ENCODE data around the gene SCN4B.
A peak's percentile ranks its signal among the peaks of the same experiment; 100 is the strongest.

The SCN4B gene

GRCh38 chr11:118174006-118174567, 21.5 kb upstream of the SCN4B start:
- DNase-seq (ENCODE audit: low read depth in 2 of 2) = no peak

DNA sequence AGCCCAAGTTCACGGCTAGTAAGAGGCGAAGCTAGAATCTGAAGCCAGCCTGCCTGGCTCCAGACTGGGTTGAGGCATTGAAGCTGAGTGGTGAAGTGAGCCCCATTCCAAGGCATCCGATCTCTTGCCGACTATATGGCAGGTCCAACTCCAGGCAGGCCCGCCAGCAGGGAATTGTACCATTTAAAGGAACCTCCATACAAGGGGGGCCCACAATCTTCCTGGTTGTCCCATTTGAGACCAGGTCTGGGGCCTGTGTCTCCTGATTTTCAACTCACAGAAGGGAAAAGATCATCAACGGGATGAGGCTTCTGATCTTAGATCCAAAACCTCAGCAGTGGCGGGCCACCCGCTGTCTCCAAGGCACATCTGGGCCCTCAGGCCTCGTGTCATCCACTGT, 19.7 kb upstream of the SCN4B start:
- no peak for DNase-seq (ENCODE audit: low read depth in 2 of 2)

- peak; percentile 33 to 40 for DNase-seq (ENCODE audit: low read depth in 2 of 2)
These were observed 18.8 kb upstream of the SCN4B start for GRCh38 chr11:118171269-118172062.

GRCh38 chr11:118170882-118171268, 18.3 kb upstream of the SCN4B start:
- no peak for DNase-seq (ENCODE audit: low read depth in 2 of 2)

DNA sequence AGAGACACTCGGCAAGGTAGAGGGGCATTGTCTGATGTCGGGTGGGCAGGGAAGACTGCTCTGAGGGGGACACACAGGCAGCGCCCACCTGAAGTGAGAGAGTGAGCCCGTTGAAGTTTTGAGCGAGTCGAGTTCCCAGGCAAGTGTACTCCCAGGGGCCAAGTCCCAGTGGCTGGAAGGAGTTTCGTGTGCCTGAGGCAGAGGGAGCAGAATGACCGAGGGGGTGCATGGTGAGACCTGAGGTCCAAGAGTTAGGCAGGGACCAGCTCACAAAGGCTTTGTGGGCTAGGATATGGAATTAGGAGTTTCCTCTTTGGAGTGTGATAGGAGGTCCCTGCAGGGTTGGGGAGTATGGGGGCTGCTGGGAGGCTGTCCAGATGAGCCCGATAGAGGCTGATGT, 17.6 kb upstream of the SCN4B start:
- DNase-seq (ENCODE audit: low read depth in 2 of 2) = no peak

GRCh38 chr11:118169300-118170140, 16.9 kb upstream of the SCN4B start:
- DNase-seq (ENCODE audit: low read depth in 2 of 2) = no peak

DNA sequence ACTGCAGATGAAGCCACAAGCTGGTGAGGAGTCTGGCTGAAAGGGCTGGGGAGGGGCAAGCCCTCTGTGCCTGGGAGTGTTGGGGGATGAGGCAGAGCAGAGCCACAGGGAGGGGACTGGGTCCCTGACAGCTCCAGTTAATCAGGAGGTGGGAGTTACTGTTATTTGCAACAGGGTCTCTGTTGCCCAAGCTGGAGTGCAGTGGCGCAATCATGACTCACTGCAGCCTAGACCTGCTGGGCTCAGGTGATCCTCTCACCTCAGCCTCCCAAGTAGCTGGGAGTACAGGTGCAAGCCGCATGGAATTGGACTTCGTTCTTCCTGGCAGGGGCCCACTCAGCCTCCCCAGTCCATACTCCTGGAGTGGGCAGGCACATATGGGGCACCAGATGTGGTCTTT, 16.1 kb upstream of the SCN4B start:
- DNase-seq (ENCODE audit: low read depth in 2 of 2) = no peak

GRCh38 chr11:118168316-118168715, 15.7 kb upstream of the SCN4B start:
- no peak for DNase-seq (ENCODE audit: low read depth in 2 of 2)

- no peak for DNase-seq (ENCODE audit: low read depth in 2 of 2)
These were observed 15.3 kb upstream of the SCN4B start for GRCh38 chr11:118167906-118168305.

DNA sequence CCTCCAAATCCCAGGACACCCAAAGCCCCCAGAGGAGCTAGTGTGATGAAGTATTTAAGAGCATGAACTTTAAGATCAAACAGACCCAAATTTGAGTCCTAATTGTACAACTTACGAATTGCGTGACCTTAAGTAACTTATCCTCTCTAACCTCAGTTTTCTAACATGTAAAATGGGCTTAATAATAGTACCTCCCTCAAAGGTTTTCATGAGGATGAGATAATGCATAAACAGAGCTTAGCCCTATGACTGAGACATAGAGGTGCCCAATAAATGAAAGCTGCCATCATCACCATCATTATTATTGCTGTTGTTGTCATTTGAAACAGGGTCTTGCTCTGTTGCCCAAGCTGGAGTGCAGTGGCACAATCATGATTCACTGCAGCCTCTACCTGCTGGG, 14.6 kb upstream of the SCN4B start:
- no peak for DNase-seq (ENCODE audit: low read depth in 2 of 2)

DNA sequence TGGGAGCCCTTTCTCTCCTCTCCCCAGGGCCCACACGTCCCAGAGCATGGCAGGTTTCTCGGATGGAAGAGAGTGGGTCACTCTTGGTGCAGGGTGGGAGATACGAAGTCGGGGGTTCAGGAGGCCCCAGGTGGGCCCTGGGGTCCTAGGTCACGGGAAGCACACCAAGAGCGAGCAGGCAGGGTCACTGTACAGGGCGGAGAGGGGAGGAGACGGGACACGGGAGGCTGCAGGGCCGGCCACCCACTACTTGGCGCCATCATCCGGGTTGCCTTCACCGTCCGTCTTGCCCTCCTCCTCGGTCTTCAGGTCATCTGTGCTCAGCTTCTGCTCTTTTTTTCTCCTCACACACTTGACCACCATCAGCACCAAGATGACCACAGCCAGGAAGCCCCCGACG, 14.0 kb upstream of the SCN4B start:
- DNase-seq (ENCODE audit: low read depth in 2 of 2) = no peak

- no peak for DNase-seq (ENCODE audit: low read depth in 2 of 2)
These were observed 12.3 kb upstream of the SCN4B start for GRCh38 chr11:118164885-118165284.

DNA sequence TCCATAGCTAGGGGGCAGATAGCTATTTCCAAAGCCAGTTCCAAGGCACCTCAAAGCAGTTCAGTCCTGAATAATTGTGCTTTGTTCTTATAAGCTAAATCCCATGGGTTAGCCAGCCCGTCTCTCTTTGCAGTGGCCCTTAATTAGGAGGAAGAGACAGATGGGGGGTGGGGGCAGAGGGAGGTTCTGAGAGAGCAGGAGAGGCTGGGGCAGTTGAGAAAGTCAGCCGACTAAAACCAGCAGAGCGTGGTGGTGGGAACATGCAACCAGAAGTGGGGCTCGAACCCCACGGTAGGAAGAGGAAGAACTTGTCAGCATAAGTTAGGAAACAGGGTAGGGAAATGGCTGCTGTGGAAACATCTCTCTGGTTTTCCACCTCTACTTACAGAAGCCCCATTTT, 10.9 kb upstream of the SCN4B start:
- DNase-seq (ENCODE audit: low read depth in 2 of 2) = no peak

DNA sequence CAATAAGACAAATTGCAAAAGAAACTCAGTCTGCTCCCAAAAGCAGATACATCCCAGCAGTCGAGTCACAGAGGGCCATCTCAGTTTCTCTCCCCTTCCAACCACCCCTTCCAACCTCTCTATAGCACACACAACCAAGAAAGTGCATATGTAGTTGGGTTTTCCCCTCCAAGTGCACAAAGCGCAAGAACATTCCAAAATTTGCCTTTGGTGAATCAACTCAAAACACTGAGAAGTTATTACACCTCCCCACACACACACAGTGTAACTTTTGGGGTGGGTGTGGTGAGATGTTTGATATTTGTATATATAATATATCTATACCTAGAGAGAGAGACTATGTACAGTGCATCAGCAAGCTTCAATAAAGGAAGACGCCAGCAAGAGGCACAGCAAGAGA, 10.2 kb upstream of the SCN4B start:
- DNase-seq (ENCODE audit: low read depth in 2 of 2) = no peak

GRCh38 chr11:118161786-118162185, 9.2 kb upstream of the SCN4B start:
- DNase-seq (ENCODE audit: low read depth in 2 of 2) = no peak

- DNase-seq (ENCODE audit: low read depth in 2 of 2) = no peak
These were observed 4.7 kb upstream of the SCN4B start for GRCh38 chr11:118157186-118157895.

- DNase-seq (ENCODE audit: low read depth in 2 of 2) = no peak
These were observed 4.0 kb upstream of the SCN4B start for GRCh38 chr11:118156531-118157185.

DNA sequence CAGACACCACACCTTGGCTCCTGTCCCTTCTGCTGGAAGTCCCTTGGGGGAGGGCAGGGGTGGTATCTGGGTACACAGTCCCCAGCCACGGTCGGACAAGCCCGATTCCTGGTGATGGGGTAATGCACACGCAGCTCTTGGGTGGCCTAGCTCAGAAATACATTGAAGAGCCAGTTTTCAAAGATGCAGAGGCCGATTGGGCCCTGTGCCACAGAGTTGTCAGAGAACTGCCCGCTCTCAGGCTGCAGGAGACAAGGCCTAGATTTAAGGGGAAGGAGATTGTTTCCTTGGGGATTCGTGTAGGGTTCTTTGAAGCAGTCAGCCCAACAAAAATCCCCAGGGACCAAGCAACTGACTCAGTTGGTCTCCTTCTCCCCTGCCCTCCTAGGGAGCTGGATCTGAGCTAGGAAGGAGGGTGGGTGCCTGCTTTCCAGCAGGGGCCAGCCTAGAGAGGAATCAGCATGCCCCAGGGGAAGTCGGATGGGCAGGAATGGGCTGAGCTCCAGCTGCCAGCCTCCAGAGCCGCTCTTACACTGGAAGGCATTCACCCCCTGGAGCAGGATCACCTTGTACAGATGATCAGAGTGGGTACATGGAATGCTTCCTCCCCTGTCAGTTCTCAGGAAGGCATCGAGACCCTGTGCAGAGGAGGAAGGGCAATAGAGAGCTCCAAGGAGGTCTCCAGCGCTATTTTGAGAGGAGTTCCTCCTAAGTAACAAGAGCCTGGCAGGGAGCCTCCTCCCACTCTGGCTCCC, 3.3 kb upstream of the SCN4B start:
- DNase-seq (ENCODE audit: low read depth in 2 of 2) = no peak

DNA sequence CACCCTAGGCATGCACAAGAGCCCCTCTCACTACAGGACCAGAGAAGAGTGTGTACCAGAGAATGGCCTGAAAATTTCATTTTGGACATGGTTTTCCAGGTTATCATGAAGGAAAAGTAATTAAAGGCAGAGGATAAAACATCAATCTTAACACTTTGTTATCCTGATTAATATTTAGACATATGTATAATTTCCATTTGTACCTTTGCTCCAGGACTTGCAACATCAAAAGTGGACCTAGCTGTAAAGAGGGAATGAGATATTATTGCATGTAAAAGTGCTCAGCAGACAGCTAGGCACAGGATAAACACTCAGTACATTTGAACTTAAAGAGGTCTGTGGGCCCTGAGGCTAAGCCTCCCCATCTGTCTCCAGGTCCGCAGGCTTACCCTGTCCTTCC, 2.0 kb upstream of the SCN4B start:
- no peak for DNase-seq (ENCODE audit: low read depth in 2 of 2)

DNA sequence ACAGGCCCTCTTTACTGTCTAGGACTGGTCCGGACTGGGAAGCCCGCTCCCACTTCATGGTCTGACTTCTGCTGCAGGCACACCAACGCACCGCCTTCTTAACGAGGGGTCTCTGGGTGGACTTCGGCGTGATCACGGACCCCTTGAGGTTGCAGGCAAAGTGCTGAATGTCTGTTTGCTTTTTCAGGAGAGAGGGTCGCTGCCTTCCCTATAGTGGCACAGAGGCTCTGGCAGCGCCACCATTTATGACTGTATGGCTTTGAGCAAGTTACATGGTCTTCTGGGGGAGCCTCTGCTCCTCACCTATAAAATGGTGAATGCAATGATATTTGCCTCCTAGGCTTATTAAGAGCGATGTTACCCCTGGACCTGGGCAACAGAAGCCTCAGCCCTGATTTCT, 1.4 kb upstream of the SCN4B start:
- DNase-seq (ENCODE audit: low read depth in 2 of 2) = no peak

DNA sequence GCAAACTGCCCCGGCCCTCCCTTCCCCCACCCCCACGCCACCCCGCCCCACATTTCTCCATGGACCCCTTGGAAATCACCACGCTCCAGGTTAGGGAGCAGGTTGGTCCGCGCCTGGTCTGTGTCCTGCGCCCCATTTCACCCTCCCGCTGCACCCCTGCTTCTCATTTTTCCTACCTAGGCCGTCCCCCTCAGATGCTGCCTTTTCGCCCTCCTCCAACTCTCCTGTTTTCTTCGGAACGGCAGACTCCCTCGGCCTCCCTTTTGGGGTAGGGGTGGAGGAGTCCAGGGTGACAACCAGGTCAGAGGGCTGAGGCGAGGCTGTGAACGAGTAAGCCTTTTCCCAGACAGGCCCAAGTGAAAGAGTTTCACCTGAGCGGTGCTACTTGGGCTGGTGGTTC, 893 bp upstream of the SCN4B start:
- DNase-seq (ENCODE audit: low read depth in 2 of 2) = no peak
